Measurements from ENCODE around the gene CSNK2A3. TPM values are rescaled to one million over a fixed set of nuclear protein-coding genes. Genes with fewer than 3 reads are reported as not detected.

Gene CSNK2A3
- total and polyA plus RNA-seq, 7 experiments from 2014 or later: 0.46 to 1.6 (median 0.66) TPM

- Mint-ChIP-seq H3K27ac (no peak overlapping the region), H3K27me3 (peaks cover 0 to 12% (median 0%) of the 10 kb centered on the region in 5 donors), H3K4me1 (peaks cover 0 to 8% (median 7%) of the 10 kb centered on the region in 7 donors), H3K36me3 (peaks cover 0 to 7% (median 0%) of the 10 kb centered on the region in 5 donors), H3K9me3 (peaks cover 0 to 9% (median 2%) of the 10 kb centered on the region in 11 donors), H3K4me3 (no peak overlapping the region)
- Histone ChIP-seq H3K36me3 (ENCODE audit: control insufficient read depth in 2 of 3, insufficient read depth in 3 of 3, low read length in 3 of 3) (no peaks in the 10 kb centered on the region), H3K9me3 (ENCODE audit: control insufficient read depth in 2 of 3, low read length in 3 of 3) (no peaks in the 10 kb centered on the region), H3K27me3 (ENCODE audit: control insufficient read depth in 2 of 2, insufficient read depth in 2 of 2, low read length in 2 of 2) (no peaks in the 10 kb centered on the region), H3K4me1 (ENCODE audit: control insufficient read depth in 2 of 2, insufficient read depth in 2 of 2, low read length in 2 of 2) (no peaks in the 10 kb centered on the region), H3K27ac (ENCODE audit: low read depth, low read length) (no peak overlapping the region), H3K4me3 (ENCODE audit: low read length) (no peak overlapping the region)
- DNase-seq (no peak), ATAC-seq (no peak)
- ChIA-PET POLR2A (no interaction called here), CTCF (no interaction called here)
- intact Hi-C loops (cut with micrococcal nuclease): no loop called here
Measured at GRCh38 chr11:11308249-11308648, 44.8 kb downstream of the CSNK2A3 start.

- Mint-ChIP-seq H3K4me3 (no peak overlapping the region), H3K36me3 (peaks cover 0 to 7% (median 0%) of the 10 kb centered on the region in 5 donors), H3K4me1 (peaks cover 0 to 8% (median 7%) of the 10 kb centered on the region in 7 donors), H3K9me3 (peaks cover 0 to 9% (median 2%) of the 10 kb centered on the region in 11 donors), H3K27me3 (peaks cover 0 to 12% (median 0%) of the 10 kb centered on the region in 5 donors), H3K27ac (no peak overlapping the region)
- peak; percentile 16 for ATAC-seq
- POLR2A ChIA-PET: no interaction called here
- no peaks in the 10 kb centered on the region for H3K27me3 ChIP-seq (ENCODE audit: control insufficient read depth in 2 of 2, insufficient read depth in 2 of 2, low read length in 2 of 2)
- H3K4me3 ChIP-seq (ENCODE audit: low read length): no peak overlapping the region
- no peaks in the 10 kb centered on the region for H3K9me3 ChIP-seq (ENCODE audit: control insufficient read depth in 2 of 3, low read length in 3 of 3)
- CTCF ChIA-PET: no interaction called here
- no peak for DNase-seq
- no peaks in the 10 kb centered on the region for H3K36me3 ChIP-seq (ENCODE audit: control insufficient read depth in 2 of 3, insufficient read depth in 3 of 3, low read length in 3 of 3)
- no peak overlapping the region for H3K27ac ChIP-seq (ENCODE audit: low read depth, low read length)
- intact Hi-C loops (cut with micrococcal nuclease): no loop called here
- H3K4me1 ChIP-seq (ENCODE audit: control insufficient read depth in 2 of 2, insufficient read depth in 2 of 2, low read length in 2 of 2): no peaks in the 10 kb centered on the region
Measured at GRCh38 chr11:11306855-11307254, 46.2 kb downstream of the CSNK2A3 start.

GRCh38 chr11:11304550-11304949 lies 48.5 kb downstream of the CSNK2A3 start:
- H3K36me3 ChIP-seq (ENCODE audit: control insufficient read depth in 2 of 3, insufficient read depth in 3 of 3, low read length in 3 of 3): no peaks in the 10 kb centered on the region
- Mint-ChIP-seq H3K27ac (no peak overlapping the region), H3K4me1 (no peaks in the 10 kb centered on the region), H3K27me3 (peaks cover 0 to 12% (median 0%) of the 10 kb centered on the region in 5 donors), H3K36me3 (peaks cover 0 to 4% (median 0%) of the 10 kb centered on the region in 5 donors), H3K4me3 (no peak overlapping the region), H3K9me3 (peaks cover 0 to 9% (median 0%) of the 10 kb centered on the region in 11 donors)
- ATAC-seq (no peak), DNase-seq (no peak)
- ChIA-PET POLR2A (no interaction called here), CTCF (no interaction called here)
- no peaks in the 10 kb centered on the region for H3K4me1 ChIP-seq (ENCODE audit: control insufficient read depth in 2 of 2, insufficient read depth in 2 of 2, low read length in 2 of 2)
- H3K27me3 ChIP-seq (ENCODE audit: control insufficient read depth in 2 of 2, insufficient read depth in 2 of 2, low read length in 2 of 2): no peaks in the 10 kb centered on the region
- intact Hi-C loops (cut with micrococcal nuclease): no loop called here
- H3K27ac ChIP-seq (ENCODE audit: low read depth, low read length): no peak overlapping the region
- no peaks in the 10 kb centered on the region for H3K9me3 ChIP-seq (ENCODE audit: control insufficient read depth in 2 of 3, low read length in 3 of 3)
- H3K4me3 ChIP-seq (ENCODE audit: low read length): no peak overlapping the region

- no peak overlapping the region for H3K4me3 Mint-ChIP-seq
- no peak for ATAC-seq
- no peak overlapping the region for H3K27ac Mint-ChIP-seq
- H3K27me3 Mint-ChIP-seq: peaks cover 0 to 11% (median 0%) of the 10 kb centered on the region in 5 donors
- no peaks in the 10 kb centered on the region for H3K36me3 Mint-ChIP-seq
- H3K9me3 Mint-ChIP-seq: no peaks in the 10 kb centered on the region
- Histone ChIP-seq H3K4me1 (ENCODE audit: control insufficient read depth in 2 of 2, insufficient read depth in 2 of 2, low read length in 2 of 2) (no peaks in the 10 kb centered on the region), H3K4me3 (ENCODE audit: low read length) (no peak overlapping the region), H3K27me3 (ENCODE audit: control insufficient read depth in 2 of 2, insufficient read depth in 2 of 2, low read length in 2 of 2) (no peaks in the 10 kb centered on the region), H3K9me3 (ENCODE audit: control insufficient read depth in 2 of 3, low read length in 3 of 3) (no peaks in the 10 kb centered on the region), H3K27ac (ENCODE audit: low read depth, low read length) (no peak overlapping the region), H3K36me3 (ENCODE audit: control insufficient read depth in 2 of 3, insufficient read depth in 3 of 3, low read length in 3 of 3) (no peaks in the 10 kb centered on the region)
- DNase-seq: no peak
- POLR2A ChIA-PET: no interaction called here
- H3K4me1 Mint-ChIP-seq: no peaks in the 10 kb centered on the region
- CTCF ChIA-PET: no interaction called here
- intact Hi-C loops (cut with micrococcal nuclease): no loop called here
Measured at GRCh38 chr11:11302565-11302964, 50.5 kb downstream of the CSNK2A3 start.
